GM10847 (cell line): ENCODE results near the gene CHGA.

Experiments
- POLR2A ChIP-seq: IDR thresholded peaks from 2 replicates; pipeline ENCODE4 v1.6.1; 2011; ENCODE audit not compliant: insufficient read length; ENCODE audit errors: extremely low read depth

The CHGA gene

DNA sequence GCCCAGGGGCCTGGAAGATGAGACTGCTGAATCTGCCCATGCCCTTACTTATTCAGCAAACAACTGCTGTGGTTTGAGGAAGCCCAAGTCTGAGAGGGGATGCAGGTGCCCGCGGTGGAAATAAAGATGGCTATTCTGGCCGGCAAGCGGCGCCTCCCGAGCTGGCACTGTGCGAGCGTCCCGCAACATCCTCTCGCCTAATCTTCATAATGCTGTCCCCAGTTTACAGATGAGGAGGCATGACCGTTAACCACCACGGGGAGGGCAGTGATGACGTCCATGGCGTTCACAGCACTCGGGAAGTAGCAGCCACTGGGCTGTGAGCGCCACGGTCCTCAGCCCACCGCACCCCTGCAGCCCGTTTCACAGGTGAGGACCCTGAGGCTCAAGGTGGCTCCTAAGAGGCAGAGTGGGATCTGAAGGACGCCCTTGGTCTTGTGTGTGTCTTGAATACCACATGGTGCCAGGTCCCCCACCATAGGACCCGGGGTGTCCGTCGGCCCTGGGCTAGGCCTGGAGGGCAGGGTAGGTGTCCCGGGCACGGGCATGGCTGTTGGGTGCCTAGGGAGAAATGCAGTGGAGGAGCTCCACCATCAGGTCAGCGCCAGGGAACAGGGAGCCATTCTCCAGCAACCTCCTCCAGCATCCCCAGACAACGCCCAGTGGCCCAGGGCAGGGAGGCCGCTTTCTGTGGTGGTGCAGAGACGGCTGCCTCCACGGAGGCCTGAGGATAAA lies 20.2 kb downstream of the CHGA start:
- no peak for TF ChIP-seq POLR2A

GRCh38 chr14:92943855-92944570 lies 21.1 kb downstream of the CHGA start:
- no peak for TF ChIP-seq POLR2A

DNA sequence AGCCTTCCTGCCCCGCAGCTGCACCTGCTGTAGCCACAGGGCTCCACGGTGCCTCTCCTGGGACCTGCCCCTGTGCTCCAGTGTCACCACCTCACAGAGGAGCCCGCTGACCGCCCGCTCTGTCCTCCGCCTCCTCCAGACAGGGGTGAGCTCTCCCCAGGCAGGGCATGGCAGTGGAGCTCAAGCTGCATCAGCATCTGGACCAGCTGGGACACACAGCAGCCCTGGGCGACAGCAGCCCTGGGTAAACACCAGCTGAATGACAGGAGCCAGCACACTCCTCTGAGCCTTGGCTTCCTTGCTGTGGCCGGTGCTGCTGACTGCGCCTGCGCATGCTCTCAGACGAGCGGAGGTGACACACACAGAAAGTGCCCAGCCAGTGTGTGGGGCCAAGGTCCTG lies 22.0 kb downstream of the CHGA start:
- no peak for TF ChIP-seq POLR2A

GRCh38 chr14:92945544-92945943 lies 22.6 kb downstream of the CHGA start:
- TF ChIP-seq POLR2A = no peak

DNA sequence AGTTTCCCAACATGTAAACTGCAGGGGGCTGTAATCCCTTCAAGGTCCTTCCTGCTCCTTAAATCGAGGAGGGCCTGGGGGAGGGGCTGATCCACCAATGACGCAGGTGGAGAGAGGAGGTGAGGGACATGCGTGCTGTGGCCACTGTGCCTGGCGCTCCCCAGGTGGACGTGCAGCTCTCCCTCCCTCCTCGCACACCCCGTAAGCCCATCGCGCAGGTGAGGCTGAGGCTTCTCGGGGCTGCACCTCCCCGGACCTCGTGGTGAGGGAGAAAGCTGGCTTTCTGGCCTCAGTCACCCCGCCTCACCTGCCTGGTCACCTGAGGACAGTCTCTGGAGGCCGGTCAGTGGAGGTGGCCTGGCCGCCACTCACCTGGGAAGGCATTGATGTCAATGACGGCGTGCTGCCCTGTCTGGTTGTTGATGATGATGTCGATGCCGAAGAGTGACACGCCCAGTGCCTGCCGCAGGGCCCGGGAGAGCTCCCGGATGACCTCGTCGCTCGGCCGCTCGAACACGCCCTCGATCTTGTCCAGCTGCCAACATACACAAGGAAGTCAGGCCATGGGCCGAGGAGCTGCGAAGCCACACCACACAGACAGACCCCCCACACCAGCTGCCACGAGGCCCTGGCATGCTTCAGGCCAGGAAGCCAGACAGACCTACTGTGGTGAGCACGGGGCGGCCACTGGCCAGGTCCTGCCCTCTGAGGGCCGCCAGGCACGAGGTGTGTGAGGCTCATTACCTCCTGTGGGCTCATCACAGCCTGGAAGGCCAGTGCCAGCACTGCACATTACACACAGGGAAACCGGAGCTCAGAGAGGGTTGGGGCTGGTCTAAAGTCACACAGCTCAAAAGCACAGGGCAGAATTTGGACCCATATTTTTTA lies 23.3 kb downstream of the CHGA start:
- TF ChIP-seq POLR2A = no peak

GRCh38 chr14:92946847-92947545 lies 24.0 kb downstream of the CHGA start:
- no peak for TF ChIP-seq POLR2A

DNA sequence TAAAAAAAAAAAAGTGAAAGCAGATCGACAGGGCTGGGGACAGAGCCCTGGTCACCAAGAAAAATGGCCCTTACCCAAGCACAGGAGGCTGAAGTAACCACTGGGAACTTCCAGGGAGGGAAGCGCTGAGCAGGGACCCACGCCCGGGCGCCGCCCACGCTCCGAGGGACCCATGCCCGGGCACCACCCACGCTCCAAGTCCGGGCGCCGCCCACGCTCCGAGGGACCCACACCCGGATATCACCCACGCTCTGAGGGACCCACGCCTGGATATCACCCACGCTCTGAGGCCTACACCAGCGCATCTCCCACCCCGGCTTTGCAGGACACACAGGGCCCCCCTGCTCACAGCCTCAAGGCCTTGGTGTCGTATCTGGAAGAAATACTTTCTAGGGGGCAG lies 25.7 kb downstream of the CHGA start:
- TF ChIP-seq POLR2A = no peak

DNA sequence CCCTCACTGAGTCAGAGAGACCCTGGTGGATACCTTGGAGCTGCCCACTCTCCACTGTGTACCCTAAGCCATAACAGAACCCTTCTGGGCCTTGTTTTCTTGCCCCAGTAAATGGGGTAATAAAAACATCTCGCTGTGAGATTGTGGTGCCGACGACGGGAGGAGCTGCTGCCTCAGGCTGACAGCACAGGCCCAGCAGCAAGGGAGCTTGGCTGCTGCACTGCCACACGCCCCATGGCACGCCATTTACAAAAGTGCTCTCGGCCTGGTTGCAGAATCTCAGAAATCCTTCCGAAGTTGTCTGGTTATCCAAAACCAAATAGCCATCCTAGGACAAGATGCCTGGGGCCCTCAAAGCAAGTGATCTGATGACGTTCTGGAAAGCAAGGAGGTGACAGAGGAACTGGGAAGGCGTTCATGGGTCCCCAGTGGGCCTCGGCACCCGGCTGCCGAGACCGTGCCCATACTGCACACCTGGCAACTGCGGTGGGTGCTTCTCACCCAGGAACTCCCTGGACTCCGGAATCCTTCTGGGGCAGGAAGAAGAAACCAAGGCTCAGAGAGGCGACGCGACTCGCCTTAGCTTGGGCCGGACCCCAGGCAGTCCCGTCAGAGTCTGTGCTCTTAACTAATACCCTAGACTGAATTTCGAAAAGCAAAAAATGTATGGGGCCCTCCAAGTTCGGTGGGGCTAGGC lies 26.7 kb downstream of the CHGA start:
- no peak for TF ChIP-seq POLR2A

GRCh38 chr14:92950193-92950540 lies 27.2 kb downstream of the CHGA start:
- TF ChIP-seq POLR2A = no peak

DNA sequence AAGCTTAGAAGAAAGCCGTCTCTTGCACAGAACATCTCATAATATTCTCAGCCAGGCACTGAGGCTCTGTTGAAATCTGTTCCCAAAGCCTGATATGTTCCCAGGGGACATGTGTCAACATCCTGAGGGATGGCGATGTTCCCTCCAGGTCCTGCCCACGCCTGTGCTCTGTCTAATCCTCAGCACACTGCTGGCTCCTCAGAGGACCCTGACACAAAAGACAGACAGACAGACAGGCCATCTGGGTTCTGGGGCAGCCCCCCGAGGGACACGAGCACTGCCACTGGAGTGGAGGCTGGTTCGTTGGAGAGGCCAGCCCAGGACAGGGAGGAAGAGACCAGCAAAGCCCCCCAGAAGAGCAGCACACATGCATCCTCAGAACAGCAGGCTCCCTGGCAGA lies 27.8 kb downstream of the CHGA start:
- TF ChIP-seq POLR2A = no peak

GRCh38 chr14:92951261-92951660 lies 28.3 kb downstream of the CHGA start:
- no peak for TF ChIP-seq POLR2A

GRCh38 chr14:92951912-92952471 lies 29.0 kb downstream of the CHGA start:
- TF ChIP-seq POLR2A = no peak

- TF ChIP-seq POLR2A = no peak
Observed at GRCh38 chr14:92952481-92953298, 29.7 kb downstream of the CHGA start.

GRCh38 chr14:92953526-92953925 lies 30.6 kb downstream of the CHGA start:
- TF ChIP-seq POLR2A = no peak

GRCh38 chr14:92954933-92955332 lies 32.0 kb downstream of the CHGA start:
- TF ChIP-seq POLR2A = no peak
